H1 (cell line): ENCODE measurements around the gene RITA1. TPM values are rescaled to one million over a fixed set of nuclear protein-coding genes. Genes with fewer than 3 reads are reported as not detected.

ENCODE experiments used
- CTCF ChIA-PET: fragments of 300-600 bp; sonication (Branson Sonifier 250); formaldehyde crosslinking; loops from one replicate; lab custom pipeline; 2021; ENCODE audit not compliant: partially characterized antibody; lab: Charles Lee
- POLR2A ChIA-PET: fragments of 300-600 bp; sonication (Branson Sonifier 250); formaldehyde crosslinking; loops from one replicate; lab custom pipeline; 2021; ENCODE audit warnings: inconsistent platforms; ENCODE audit not compliant: partially characterized antibody; lab: Charles Lee
- DNase-seq, 2 experiments: peaks; one replicate each; pipeline versions ENCODE4 v3.0.0 to v3.0.0-alpha.2; 2010 to 2022; ENCODE audit warnings: low spot score in 2 of 2, low read depth in 1 of 2, mixed read lengths in 1 of 2
- FAIRE-seq: peaks from 2 replicates; lab custom pipeline; 2011; peaks lifted over from hg19 to GRCh38; lab: Jason Lieb, UNC
- H2AFZ ChIP-seq: 2 replicates; pipeline ENCODE4 v1.8.1; 2012; ENCODE audit warnings: low read length, inconsistent platforms
- H2AK5ac ChIP-seq: 2 replicates; pipeline ENCODE4 v1.6.1; 2013; ENCODE audit warnings: low read depth, low read length
- H2BK120ac ChIP-seq: replicated peaks from 2 replicates; pipeline ENCODE3; 2013; ENCODE audit warnings: low read depth, low read length, inconsistent platforms
- H2BK12ac ChIP-seq: 2 replicates; pipeline ENCODE4 v1.6.1; 2013; ENCODE audit warnings: low read depth, low read length
- H2BK15ac ChIP-seq: 2 replicates; pipeline ENCODE4 v1.6.1; 2013; ENCODE audit warnings: low read length
- H2BK20ac ChIP-seq: 2 replicates; pipeline ENCODE4 v1.6.1; 2013; ENCODE audit warnings: low read length
- H2BK5ac ChIP-seq: 2 replicates; pipeline ENCODE4 v1.6.1; 2013; ENCODE audit warnings: low read depth, low read length
- H3K14ac ChIP-seq: 2 replicates; pipeline ENCODE4 v1.6.1; 2013; ENCODE audit warnings: inconsistent platforms; ENCODE audit not compliant: insufficient read length
- H3K18ac ChIP-seq: 2 replicates; pipeline ENCODE4 v1.6.1; 2013; ENCODE audit warnings: low read length; ENCODE audit errors: extremely low read depth
- H3K23ac ChIP-seq: 2 replicates; pipeline ENCODE4 v1.6.1; 2013; ENCODE audit warnings: inconsistent platforms; ENCODE audit not compliant: insufficient read length
- H3K23me2 ChIP-seq: 2 replicates; pipeline ENCODE4 v1.6.1; 2013; ENCODE audit warnings: low read depth, low read length
- H3K27ac ChIP-seq: 2 replicates; pipeline ENCODE4 v1.6.1; 2011; ENCODE audit warnings: low read depth, low read length, inconsistent platforms
- H3K27me3 ChIP-seq, 4 experiments: replicated peaks in 1 of 4; 1 replicate in 1 of 4; 2 replicates in 3 of 4; pipeline versions ENCODE4 v1.6.1 to v1.8.1; 2011 to 2013; ENCODE audit warnings: low read length in 3 of 4, mild to moderate bottlenecking in 3 of 4, inconsistent platforms in 2 of 4, mixed read lengths in 2 of 4, moderate library complexity in 1 of 4; ENCODE audit not compliant: control insufficient read depth in 3 of 4, insufficient read depth in 3 of 4; ENCODE audit errors: extremely low read depth in 1 of 4
- H3K36me3 ChIP-seq, 4 experiments: 2 replicates each; pipeline versions ENCODE4 v1.6.1 to v1.8.1; 2011 to 2013; ENCODE audit warnings: mild to moderate bottlenecking in 4 of 4, low read length in 3 of 4, moderate library complexity in 2 of 4, control low read depth in 1 of 4, inconsistent platforms in 1 of 4; ENCODE audit not compliant: insufficient read depth in 4 of 4, control insufficient read depth in 2 of 4
- H3K4ac ChIP-seq: replicated peaks from 2 replicates; pipeline ENCODE3; 2013; ENCODE audit warnings: low read length, low read depth, mixed read lengths, inconsistent platforms; ENCODE audit not compliant: insufficient read length
- H3K4me1 ChIP-seq, 4 experiments: replicated peaks in 1 of 4; 1 replicate in 1 of 4; 2 replicates in 3 of 4; pipeline versions ENCODE4 v1.6.1 to v1.8.1; 2011 to 2013; ENCODE audit warnings: low read length in 3 of 4, inconsistent platforms in 2 of 4, mixed read lengths in 1 of 4; ENCODE audit not compliant: insufficient read depth in 4 of 4, control insufficient read depth in 3 of 4
- H3K4me2 ChIP-seq, 2 experiments: 2 replicates each; pipeline versions ENCODE4 v1.6.1 to v1.8.1; 2011 to 2013; ENCODE audit warnings: low read depth in 2 of 2, low read length in 2 of 2, control low read depth in 1 of 2, inconsistent platforms in 1 of 2, mild to moderate bottlenecking in 1 of 2; ENCODE audit not compliant: insufficient read depth in 1 of 2
- H3K4me3 ChIP-seq, 4 experiments: fragments of 200-600, 300-600 bp in 1 of 4; sonication (generic), shearing (Covaris generic), sonication (Bioruptor Twin) in 1 of 4; 2 replicates each; pipeline versions ENCODE4 v1.5.1 to v1.8.1; 2011 to 2016; ENCODE audit warnings: low read length in 4 of 4, low read depth in 3 of 4, control low read depth in 2 of 4, inconsistent platforms in 2 of 4, mild to moderate bottlenecking in 2 of 4, mixed read lengths in 1 of 4, moderate library complexity in 1 of 4; ENCODE audit not compliant: insufficient read depth in 2 of 4; ENCODE audit errors: extremely low read depth in 1 of 4
- H3K56ac ChIP-seq: replicated peaks from 2 replicates; pipeline ENCODE3; 2013; ENCODE audit warnings: low read depth, mild to moderate bottlenecking, mixed read lengths, low read length, inconsistent platforms; ENCODE audit not compliant: insufficient read length
- H3K79me1 ChIP-seq: 2 replicates; pipeline ENCODE4 v1.6.1; 2013; ENCODE audit warnings: low read depth, low read length, control low read depth
- H3K79me2 ChIP-seq, 2 experiments: 2 replicates each; pipeline versions ENCODE4 v1.6.1 to v1.8.1; 2012 to 2013; ENCODE audit warnings: low read length in 2 of 2, mild to moderate bottlenecking in 2 of 2, inconsistent platforms in 1 of 2; ENCODE audit not compliant: insufficient read depth in 2 of 2, control insufficient read depth in 1 of 2
- H3K9ac ChIP-seq, 4 experiments: replicated peaks in 1 of 4; 1 replicate in 1 of 4; 2 replicates in 3 of 4; pipeline versions ENCODE4 v1.6.1 to v1.8.1; 2011 to 2013; ENCODE audit warnings: low read depth in 3 of 4, low read length in 3 of 4, control low read depth in 2 of 4, mild to moderate bottlenecking in 2 of 4, moderate library complexity in 2 of 4, inconsistent platforms in 1 of 4; ENCODE audit errors: extremely low read depth in 1 of 4
- H3K9me3 ChIP-seq, 2 experiments: 2 replicates each; pipeline versions ENCODE4 v1.6.1 to v1.8.1; 2012 to 2013; ENCODE audit warnings: mild to moderate bottlenecking in 2 of 2, moderate library complexity in 2 of 2, control low read depth in 1 of 2, inconsistent platforms in 1 of 2, low read depth in 1 of 2, low read length in 1 of 2, mixed read lengths in 1 of 2; ENCODE audit not compliant: insufficient read depth in 2 of 2
- H4K20me1 ChIP-seq, 2 experiments: replicated peaks in 1 of 2; 2 replicates each; pipeline versions ENCODE3 to v1.8.1; 2011 to 2013; ENCODE audit warnings: inconsistent platforms in 2 of 2, low read length in 2 of 2, mild to moderate bottlenecking in 1 of 2; ENCODE audit not compliant: insufficient read depth in 2 of 2, control insufficient read depth in 1 of 2
- H4K5ac ChIP-seq: 2 replicates; pipeline ENCODE4 v1.6.1; 2013; ENCODE audit warnings: low read length, low read depth, mixed read lengths, inconsistent platforms; ENCODE audit not compliant: insufficient read length
- H4K8ac ChIP-seq: 2 replicates; pipeline ENCODE4 v1.8.0; 2013; ENCODE audit warnings: mild to moderate bottlenecking, moderate library complexity, low read length, inconsistent platforms; ENCODE audit not compliant: insufficient read depth; ENCODE audit errors: extremely low read depth
- H4K91ac ChIP-seq: replicated peaks from 2 replicates; pipeline ENCODE3; 2013; ENCODE audit warnings: low read length, mixed read lengths, inconsistent platforms; ENCODE audit not compliant: insufficient read length
- BACH1 ChIP-seq: IDR thresholded peaks from 2 replicates; pipeline ENCODE4 v1.6.1; 2012; ENCODE audit warnings: low read length, improper control_type of control experiment
- CBX5 ChIP-seq: fragments of 300-800, 300-1000 bp; sonication (generic); IDR thresholded peaks from 2 replicates; pipeline ENCODE4 v1.7.1; 2016; ENCODE audit warnings: antibody characterized with exemption, low read length, low read depth
- HDAC2 ChIP-seq, 2 experiments: fragments of 300-600 bp in 1 of 2; sonication (generic) in 1 of 2; IDR thresholded peaks; 2 replicates each; pipeline ENCODE4 v1.6.1; 2011 to 2012; ENCODE audit warnings: low read depth in 2 of 2, low read length in 2 of 2, mild to moderate bottlenecking in 2 of 2, moderate library complexity in 2 of 2, borderline replicate concordance in 1 of 2, inconsistent platforms in 1 of 2
- JUND ChIP-seq: IDR thresholded peaks from 2 replicates; pipeline ENCODE4 v1.6.1; 2011; ENCODE audit warnings: mild to moderate bottlenecking, improper control_type of control experiment, low read length
- KDM1A ChIP-seq: fragments of 200-600, 300-600 bp; sonication (generic); IDR thresholded peaks from 2 replicates; pipeline ENCODE4 v1.7.1; 2016; ENCODE audit warnings: mild to moderate bottlenecking, low read length, borderline replicate concordance
- NANOG ChIP-seq: IDR thresholded peaks from 2 replicates; pipeline ENCODE4 v1.6.1; 2011; ENCODE audit warnings: low read length, low read depth, mild to moderate bottlenecking, inconsistent platforms; ENCODE audit not compliant: insufficient read depth, poor library complexity, severe bottlenecking
- RNF2 ChIP-seq: fragments of 200-900, 300-1000 bp; sonication (generic); IDR thresholded peaks from 2 replicates; pipeline ENCODE4 v1.7.1; 2016; ENCODE audit warnings: borderline replicate concordance, low read depth, mild to moderate bottlenecking, antibody characterized with exemption, low read length; ENCODE audit not compliant: poor library complexity, severe bottlenecking; ENCODE audit errors: missing control alignments
- RXRA ChIP-seq: IDR thresholded peaks from 2 replicates; pipeline ENCODE4 v1.6.1; 2011; ENCODE audit warnings: low read depth, mild to moderate bottlenecking, low read length, moderate library complexity; ENCODE audit not compliant: insufficient read depth
- SIN3A ChIP-seq, 2 experiments: IDR thresholded peaks in 1 of 2; conservative IDR thresholded peaks in 1 of 2; 2 replicates each; pipeline ENCODE4 v1.6.1; 2011 to 2012; ENCODE audit warnings: low read length in 2 of 2, improper control_type of control experiment in 1 of 2, low read depth in 1 of 2, mild to moderate bottlenecking in 1 of 2
- YY1 ChIP-seq: IDR thresholded peaks from 2 replicates; pipeline ENCODE4 v1.6.1; 2011; ENCODE audit warnings: low read depth, mild to moderate bottlenecking, low read length
- WGBS, 2 experiments: shearing (Covaris generic) in 1 of 2; methylation state at CpG; one replicate each; pipeline versions ENCODE4 v1.1.6 to v1.1.7; 2013 to 2015; ENCODE audit warnings: low lambda C conversion rate in 2 of 2, mixed read lengths in 2 of 2, inconsistent platforms in 1 of 2, low coverage in 1 of 2, missing lambda C conversion rate in 1 of 2; ENCODE audit not compliant: insufficient replicate concordance in 2 of 2, insufficient coverage in 1 of 2, insufficient read length in 1 of 2; ENCODE audit errors: extremely low coverage in 1 of 2, missing lambda C conversion rate in 1 of 2; 5-methylcytosine and 5-hydroxymethylcytosine counted together
- polyA plus RNA-seq, 7 experiments: library from polyadenylated mRNA; depleted of rRNA in 3 of 7; stranded (reverse) in 5 of 7; unstranded in 2 of 7; fragments of >200 nt in 5 of 7; fragments of 200-250 nt in 2 of 7; gene quantifications; 1 replicate in 5 of 7; 2 replicates in 1 of 7; 4 replicates in 1 of 7; pipeline versions ENCODE4 v1.2.1 to v1.2.3, GENCODE V29; 2011 to 2013; ENCODE audit warnings: missing spikeins in 2 of 7, mixed read lengths in 2 of 7
- total RNA-seq: library from RNA; stranded (reverse); fragmentation: NEBNext Ultra II Directional; extraction: Animal tissue kit (Norgen Biotek cat#: 25700); gene quantifications from 2 replicates; pipeline ENCODE4 v1.2.1, GENCODE V29; 2021
- TF ChIP-seq, protein P1 (sequence below): IDR thresholded peaks from 2 replicates; pipeline ENCODE4 v1.6.1; 2011; ENCODE audit warnings: low read depth, mild to moderate bottlenecking, low read length; ENCODE audit not compliant: insufficient read depth

Gene RITA1
- total and polyA plus RNA-seq, 2 of the 8 experiments (the other 6 are each of a cell fraction or from before 2014, with no cell fraction given): 24.1 to 25.8 TPM

GRCh38 chr12:113186033-113186365 is 478 bp downstream of the RITA1 start:
- no peaks in the 10 kb centered on the region for H3K9me3 ChIP-seq
- peak overlapping the region; percentile 31 to 92 (median 76); a peak in 6 of 7 replicates for H3K9ac ChIP-seq
- no peak overlapping the region for H3K4ac ChIP-seq
- H3K27me3 ChIP-seq: no peaks in the 10 kb centered on the region
- H3K23ac ChIP-seq: no peak overlapping the region
- no peak overlapping the region for H2BK12ac ChIP-seq
- H3K4me3 ChIP-seq: peak overlapping the region; percentile 75 to 90 (median 80)
- H3K56ac ChIP-seq: no peak overlapping the region
- peak overlapping the region; percentile 63 to 72 for H3K4me2 ChIP-seq
- H2BK120ac ChIP-seq: no peak overlapping the region
- no peak overlapping the region for H4K5ac ChIP-seq
- peaks cover 9 to 46% of the 10 kb centered on the region in 2 experiments; a peak in 3 of 4 replicates for H3K79me2 ChIP-seq
- CTCF ChIA-PET: interaction anchor here (0.6 to 1.9 kb wide), 3 partner anchors 9 to 54 kb away, joined by 3 to 8 read pairs (median 3); no protein-coding TSS in a partner anchor
- peaks cover 0 to 8% (median 4%) of the 10 kb centered on the region in 4 experiments; a peak in 6 of 8 replicates for H3K36me3 ChIP-seq
- DNase-seq: no peak
- H3K14ac ChIP-seq: no peak overlapping the region
- peaks cover 0 to 6% (median 3%) of the 10 kb centered on the region in 4 experiments; a peak in 4 of 7 replicates for H3K4me1 ChIP-seq
- no peak overlapping the region for H2BK20ac ChIP-seq
- H3K23me2 ChIP-seq: peaks cover 7% of the 10 kb centered on the region; the same call in 1 of the 2 replicates
- H2AFZ ChIP-seq: no peak overlapping the region
- no peak overlapping the region for H2BK15ac ChIP-seq
- 11% methylated on average over 11 of the region's 11 CpGs; no CpG with 5 or more reads in 1 of the 2 experiments for WGBS, 2 experiments
- H2AK5ac ChIP-seq: no peak overlapping the region
- H4K8ac ChIP-seq: peak overlapping the region; percentile 88; the same call in 1 of the 2 replicates
- POLR2A ChIA-PET: interaction anchor here (0.6 to 5.1 kb wide), 23 partner anchors 9 to 339 kb away, joined by 3 to 30 read pairs (median 4); partner anchors contain the start of genes CFAP73, SDSL and TPCN1
- H4K91ac ChIP-seq: no peak overlapping the region
- FAIRE-seq: no peak
- H3K27ac ChIP-seq: peak overlapping the region; percentile 84; the same call in 1 of the 2 replicates
- no peak overlapping the region for H2BK5ac ChIP-seq
- H4K20me1 ChIP-seq: peaks cover 2 to 9% of the 10 kb centered on the region in 2 experiments
- H3K79me1 ChIP-seq: peaks cover 13% of the 10 kb centered on the region
- H3K18ac ChIP-seq: no peak overlapping the region
- TF ChIP-seq JUND (no peak), RNF2 (no peak), BACH1 (no peak), NANOG (no peak), SIN3A (conservative IDR thresholded peaks at IDR 0.05 in 1 of 2, IDR thresholded peaks at IDR 0.05 in 1 of 2; ENCODE audit: low read depth in 1 of 2, low read length in 2 of 2) (no peak), YY1 (no peak), HDAC2 (IDR thresholded peaks at IDR 0.05; ENCODE audit: borderline replicate concordance in 1 of 2, low read depth in 2 of 2, low read length in 2 of 2) (peak in 1 of 2 experiments; percentile 62; a peak in 1 of 4 replicates), KDM1A (peak; percentile 90; the same call in 1 of the 2 replicates), CBX5 (no peak), RXRA (no peak)
- TF ChIP-seq, protein P1, sequence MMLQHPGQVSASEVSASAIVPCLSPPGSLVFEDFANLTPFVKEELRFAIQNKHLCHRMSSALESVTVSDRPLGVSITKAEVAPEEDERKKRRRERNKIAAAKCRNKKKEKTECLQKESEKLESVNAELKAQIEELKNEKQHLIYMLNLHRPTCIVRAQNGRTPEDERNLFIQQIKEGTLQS: no peak
